Measurements from ENCODE around the gene SOX6.

Gene SOX6

GRCh38 chr11:16007514-16007913 lies 348.8 kb downstream of the SOX6 start:
- FAIRE-seq = no peak
- no peak for DNase-seq (ENCODE audit: low spot score)

GRCh38 chr11:16002942-16003341 lies 353.4 kb downstream of the SOX6 start:
- no peak for FAIRE-seq
- DNase-seq (ENCODE audit: low spot score) = no peak

- no peak for FAIRE-seq
Measured at GRCh38 chr11:16001899-16002426, 354.4 kb downstream of the SOX6 start.

GRCh38 chr11:16001044-16001568 lies 355.2 kb downstream of the SOX6 start:
- FAIRE-seq (no peak), DNase-seq (ENCODE audit: low spot score) (no peak)

More at GRCh38 chr11:16001899-16002426, 354.4 kb downstream of the SOX6 start:
- DNase-seq (ENCODE audit: low spot score) = no peak

GRCh38 chr11:16000065-16000464 lies 356.3 kb downstream of the SOX6 start:
- no peak for FAIRE-seq
- no peak for DNase-seq (ENCODE audit: low spot score)

GRCh38 chr11:15993345-15993744 lies 363.0 kb downstream of the SOX6 start:
- FAIRE-seq (no peak), DNase-seq (ENCODE audit: low spot score) (no peak)

- DNase-seq (ENCODE audit: low spot score) (no peak), FAIRE-seq (no peak)
Measured at GRCh38 chr11:15991215-15991614, 365.1 kb downstream of the SOX6 start.

GRCh38 chr11:15989685-15990084 lies 366.7 kb downstream of the SOX6 start:
- DNase-seq (ENCODE audit: low spot score) (no peak), FAIRE-seq (no peak)

GRCh38 chr11:15988693-15989231 lies 367.6 kb downstream of the SOX6 start:
- no peak for DNase-seq (ENCODE audit: low spot score)
- FAIRE-seq = no peak

- FAIRE-seq = no peak
- DNase-seq (ENCODE audit: low spot score) = no peak
Measured at GRCh38 chr11:15988016-15988550, 368.3 kb downstream of the SOX6 start.

GRCh38 chr11:15987046-15987445 lies 369.3 kb downstream of the SOX6 start:
- no peak for DNase-seq (ENCODE audit: low spot score)
- no peak for FAIRE-seq

GRCh38 chr11:15985860-15986139 lies 370.5 kb downstream of the SOX6 start:
- FAIRE-seq = no peak
- no peak for DNase-seq (ENCODE audit: low spot score)

- no peak for FAIRE-seq
- DNase-seq (ENCODE audit: low spot score) = no peak
Measured at GRCh38 chr11:15985127-15985859, 371.1 kb downstream of the SOX6 start.

- FAIRE-seq = no peak
- DNase-seq (ENCODE audit: low spot score) = no peak
Measured at GRCh38 chr11:15981292-15981691, 375.1 kb downstream of the SOX6 start.

GRCh38 chr11:15977116-15977515 lies 379.2 kb downstream of the SOX6 start:
- FAIRE-seq (no peak), DNase-seq (ENCODE audit: low spot score) (no peak)

- FAIRE-seq (no peak), DNase-seq (ENCODE audit: low spot score) (no peak)
Measured at GRCh38 chr11:15976433-15977045, 379.8 kb downstream of the SOX6 start.

GRCh38 chr11:15975742-15976141 lies 380.6 kb downstream of the SOX6 start:
- DNase-seq (ENCODE audit: low spot score) (no peak), FAIRE-seq (no peak)

- DNase-seq (ENCODE audit: low spot score) (no peak), FAIRE-seq (no peak)
Measured at GRCh38 chr11:15972838-15973237, 383.5 kb downstream of the SOX6 start.

GRCh38 chr11:15971215-15971546 lies 385.2 kb downstream of the SOX6 start:
- FAIRE-seq (no peak), DNase-seq (ENCODE audit: low spot score) (no peak)

- DNase-seq (ENCODE audit: low spot score) (no peak), FAIRE-seq (no peak)
Measured at GRCh38 chr11:15970506-15971214, 385.7 kb downstream of the SOX6 start.

- no peak for DNase-seq (ENCODE audit: low spot score)
Measured at GRCh38 chr11:15969701-15970329, 386.5 kb downstream of the SOX6 start.

More at GRCh38 chr11:15969701-15970329, 386.5 kb downstream of the SOX6 start:
- no peak for FAIRE-seq
